PFSK-1 (cell line): ENCODE data around the gene DOCK4.

Experiments used
- FOXP2 ChIP-seq: optimal IDR thresholded peaks from 2 replicates; pipeline ENCODE3; 2011; ENCODE audit warnings: borderline replicate concordance, control low read depth, inconsistent platforms; ENCODE audit not compliant: insufficient read depth; ENCODE audit errors: extremely low read length, extremely low read depth
- POLR2AphosphoS5 ChIP-seq: IDR thresholded peaks from 2 replicates; pipeline ENCODE4 v1.6.1; 2012; ENCODE audit warnings: low read depth, mild to moderate bottlenecking, control low read depth, low read length, moderate library complexity
- SIN3A ChIP-seq: IDR thresholded peaks from 2 replicates; pipeline ENCODE4 v1.6.1; 2012; ENCODE audit warnings: mild to moderate bottlenecking, low read length, moderate library complexity, borderline replicate concordance; ENCODE audit not compliant: insufficient read depth
- TAF1 ChIP-seq: IDR thresholded peaks from 2 replicates; pipeline ENCODE4 v1.6.1; 2012; ENCODE audit warnings: low read length, control low read depth, borderline replicate concordance; ENCODE audit not compliant: insufficient read depth
- TF ChIP-seq, protein P1 (sequence below), 2 experiments: IDR thresholded peaks; 2 replicates each; pipeline versions ENCODE4 v1.6.1 to v1.8.0; 2011 to 2012; ENCODE audit warnings: low read depth in 2 of 2, low read length in 2 of 2, control low read depth in 1 of 2, inconsistent platforms in 1 of 2, mild to moderate bottlenecking in 1 of 2, moderate library complexity in 1 of 2; ENCODE audit not compliant: insufficient read depth in 1 of 2

DOCK4 gene

DNA sequence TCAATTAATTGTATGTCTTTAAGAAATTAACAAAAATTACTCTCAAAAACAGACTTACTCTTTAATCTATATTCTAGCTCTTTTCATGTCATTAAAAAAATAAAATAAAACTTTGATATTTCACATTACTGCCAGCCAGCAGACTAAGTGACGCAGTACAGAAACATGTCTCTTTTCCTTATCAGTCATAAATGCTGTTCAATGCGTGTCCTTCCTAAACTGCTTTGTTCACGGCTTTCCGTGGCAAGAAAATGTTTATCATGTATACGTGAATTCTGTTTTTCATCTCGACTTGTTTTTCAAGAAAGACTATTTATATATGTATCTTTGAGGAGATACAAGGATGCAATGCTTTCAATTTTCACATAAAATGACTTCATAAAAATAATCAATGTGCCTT is 182.4 kb downstream of the DOCK4 start:
- TF ChIP-seq FOXP2 (no peak), SIN3A (no peak), TAF1 (no peak), POLR2AphosphoS5 (no peak)
- TF ChIP-seq, protein P1, sequence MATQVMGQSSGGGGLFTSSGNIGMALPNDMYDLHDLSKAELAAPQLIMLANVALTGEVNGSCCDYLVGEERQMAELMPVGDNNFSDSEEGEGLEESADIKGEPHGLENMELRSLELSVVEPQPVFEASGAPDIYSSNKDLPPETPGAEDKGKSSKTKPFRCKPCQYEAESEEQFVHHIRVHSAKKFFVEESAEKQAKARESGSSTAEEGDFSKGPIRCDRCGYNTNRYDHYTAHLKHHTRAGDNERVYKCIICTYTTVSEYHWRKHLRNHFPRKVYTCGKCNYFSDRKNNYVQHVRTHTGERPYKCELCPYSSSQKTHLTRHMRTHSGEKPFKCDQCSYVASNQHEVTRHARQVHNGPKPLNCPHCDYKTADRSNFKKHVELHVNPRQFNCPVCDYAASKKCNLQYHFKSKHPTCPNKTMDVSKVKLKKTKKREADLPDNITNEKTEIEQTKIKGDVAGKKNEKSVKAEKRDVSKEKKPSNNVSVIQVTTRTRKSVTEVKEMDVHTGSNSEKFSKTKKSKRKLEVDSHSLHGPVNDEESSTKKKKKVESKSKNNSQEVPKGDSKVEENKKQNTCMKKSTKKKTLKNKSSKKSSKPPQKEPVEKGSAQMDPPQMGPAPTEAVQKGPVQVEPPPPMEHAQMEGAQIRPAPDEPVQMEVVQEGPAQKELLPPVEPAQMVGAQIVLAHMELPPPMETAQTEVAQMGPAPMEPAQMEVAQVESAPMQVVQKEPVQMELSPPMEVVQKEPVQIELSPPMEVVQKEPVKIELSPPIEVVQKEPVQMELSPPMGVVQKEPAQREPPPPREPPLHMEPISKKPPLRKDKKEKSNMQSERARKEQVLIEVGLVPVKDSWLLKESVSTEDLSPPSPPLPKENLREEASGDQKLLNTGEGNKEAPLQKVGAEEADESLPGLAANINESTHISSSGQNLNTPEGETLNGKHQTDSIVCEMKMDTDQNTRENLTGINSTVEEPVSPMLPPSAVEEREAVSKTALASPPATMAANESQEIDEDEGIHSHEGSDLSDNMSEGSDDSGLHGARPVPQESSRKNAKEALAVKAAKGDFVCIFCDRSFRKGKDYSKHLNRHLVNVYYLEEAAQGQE (IDR thresholded peaks at IDR 0.05; ENCODE audit: insufficient read depth in 1 of 2, low read depth in 2 of 2, low read length in 2 of 2) = no peak

DNA sequence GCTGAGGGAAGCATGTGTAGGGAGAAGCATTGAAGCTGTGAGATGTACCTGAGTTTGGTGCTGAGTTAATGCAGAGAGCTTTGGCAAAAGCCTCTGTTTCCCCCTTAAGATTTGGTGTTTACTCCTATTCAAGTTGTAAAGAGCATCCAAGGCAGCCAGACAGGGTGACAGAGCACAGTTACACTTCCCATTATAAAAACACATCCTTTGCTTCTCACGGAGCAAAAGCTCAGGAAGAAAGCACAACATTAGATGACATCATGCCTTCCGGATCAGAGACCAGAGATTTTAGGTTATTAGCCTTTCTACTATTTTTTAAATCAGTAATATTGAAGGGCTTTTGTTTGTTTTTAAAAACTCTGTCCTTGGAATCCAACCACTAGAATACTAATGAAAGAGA is 182.9 kb downstream of the DOCK4 start:
- no peak for TF ChIP-seq TAF1
- TF ChIP-seq, protein P1 (IDR thresholded peaks at IDR 0.05; ENCODE audit: insufficient read depth in 1 of 2, low read depth in 2 of 2, low read length in 2 of 2) = no peak
- TF ChIP-seq POLR2AphosphoS5 = no peak

DNA sequence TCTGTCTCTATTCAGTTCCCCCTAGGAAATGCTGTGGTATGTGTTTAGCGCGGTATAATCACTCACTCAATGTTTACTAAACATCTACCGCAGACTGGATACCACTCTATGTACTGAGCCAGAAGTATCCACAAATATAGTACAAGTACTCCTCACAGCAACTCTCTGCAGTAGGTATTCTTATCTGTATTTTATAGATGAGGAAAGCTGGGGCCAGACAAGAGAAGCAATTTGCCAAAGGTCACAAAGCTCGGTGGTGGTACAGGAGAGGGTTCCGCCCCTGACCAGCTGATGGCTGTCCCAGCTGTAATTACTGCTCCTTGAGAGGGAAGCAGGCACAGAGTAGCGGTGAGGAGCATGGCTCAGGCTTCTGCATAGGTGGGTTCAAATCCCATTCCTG is 184.1 kb downstream of the DOCK4 start:
- TF ChIP-seq POLR2AphosphoS5 = no peak
- TF ChIP-seq, protein P1 (IDR thresholded peaks at IDR 0.05; ENCODE audit: insufficient read depth in 1 of 2, low read depth in 2 of 2, low read length in 2 of 2) = no peak
- no peak for TF ChIP-seq TAF1
- no peak for TF ChIP-seq FOXP2
- no peak for TF ChIP-seq SIN3A

DNA sequence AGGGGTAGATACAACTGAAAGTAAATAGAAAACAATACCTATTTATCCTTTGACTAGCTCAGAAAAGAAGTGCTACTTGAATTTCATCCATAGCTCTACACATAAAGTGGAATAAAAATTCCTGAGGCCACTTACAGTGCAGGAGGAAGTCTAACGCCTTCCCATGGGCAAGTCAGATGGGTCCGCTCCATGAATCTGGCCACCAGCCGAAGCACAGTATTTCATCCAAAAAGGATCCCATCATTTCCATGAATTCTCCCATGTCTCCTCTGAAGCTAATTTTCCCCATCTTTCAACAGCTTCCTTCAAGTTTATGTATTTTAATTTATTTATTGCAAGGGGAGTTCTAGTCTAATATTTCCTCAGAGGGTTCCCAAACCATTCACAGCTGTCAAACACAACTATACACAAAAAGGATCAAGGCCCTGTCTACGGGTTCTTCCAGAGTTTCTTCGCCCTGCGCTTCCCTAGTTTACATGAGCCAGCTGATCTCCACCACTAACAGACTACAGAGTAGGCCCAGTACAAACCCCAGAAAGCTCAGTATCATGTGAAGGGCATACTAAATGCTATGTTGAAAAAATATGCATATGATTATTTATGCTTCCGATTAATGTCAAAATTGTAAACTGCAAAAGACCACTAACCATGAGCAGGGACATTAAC is 184.7 kb downstream of the DOCK4 start:
- TF ChIP-seq FOXP2 = no peak
- TF ChIP-seq, protein P1 (IDR thresholded peaks at IDR 0.05; ENCODE audit: insufficient read depth in 1 of 2, low read depth in 2 of 2, low read length in 2 of 2) = no peak
- TF ChIP-seq SIN3A = no peak
- no peak for TF ChIP-seq POLR2AphosphoS5
- no peak for TF ChIP-seq TAF1

DNA sequence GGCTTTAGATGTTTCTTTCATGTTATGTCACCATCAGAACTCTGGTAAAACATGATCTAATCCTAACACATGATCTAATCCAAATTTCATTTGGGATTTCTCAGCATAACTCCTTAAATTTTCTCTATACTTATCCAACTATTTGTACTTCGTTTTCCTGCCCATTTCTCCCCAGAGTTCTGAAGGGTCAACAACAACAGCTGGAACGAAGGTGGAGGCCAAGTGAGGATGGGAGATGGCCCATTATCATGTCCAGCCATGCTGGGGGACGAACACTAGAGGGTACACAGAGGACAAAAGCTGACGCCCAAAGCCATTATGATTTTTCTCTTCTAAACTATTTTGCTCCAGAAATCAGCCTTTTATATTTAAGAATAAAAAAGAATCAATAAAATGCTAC is 185.4 kb downstream of the DOCK4 start:
- TF ChIP-seq FOXP2 = no peak
- no peak for TF ChIP-seq SIN3A
- no peak for TF ChIP-seq POLR2AphosphoS5
- TF ChIP-seq, protein P1 (IDR thresholded peaks at IDR 0.05; ENCODE audit: insufficient read depth in 1 of 2, low read depth in 2 of 2, low read length in 2 of 2) = no peak
- TF ChIP-seq TAF1 = no peak
